H9 (cell line): ENCODE results near the gene CA9. TPM values are rescaled to one million over a fixed set of nuclear protein-coding genes. Genes with fewer than 3 reads are reported as not detected.

Experiments
- DNase-seq: peaks from one replicate; pipeline ENCODE4 v3.0.0-alpha.2; 2017
- H2AFZ ChIP-seq: one replicate; pipeline ENCODE4 v1.6.1; 2013; ENCODE audit warnings: mild to moderate bottlenecking, low read length, control low read depth, moderate library complexity
- H2AK5ac ChIP-seq: 2 replicates; pipeline ENCODE4 v1.6.1; 2013; ENCODE audit warnings: low read length, control low read depth, mixed read lengths; ENCODE audit not compliant: insufficient read length
- H2BK120ac ChIP-seq: one replicate; pipeline ENCODE4 v1.6.1; 2013; ENCODE audit warnings: low read depth, mild to moderate bottlenecking, low read length, control low read depth, inconsistent platforms; ENCODE audit not compliant: poor library complexity, severe bottlenecking
- H2BK12ac ChIP-seq: 2 replicates; pipeline ENCODE4 v1.6.1; 2013; ENCODE audit warnings: low read length, control low read depth, mixed read lengths, low read depth; ENCODE audit not compliant: insufficient read length
- H2BK15ac ChIP-seq: 2 replicates; pipeline ENCODE4 v1.6.1; 2013; ENCODE audit warnings: low read depth, low read length, control low read depth
- H2BK20ac ChIP-seq: one replicate; pipeline ENCODE4 v1.6.1; 2013; ENCODE audit warnings: low read depth, mild to moderate bottlenecking, low read length, control low read depth, inconsistent platforms; ENCODE audit not compliant: poor library complexity, severe bottlenecking
- H2BK5ac ChIP-seq: 2 replicates; pipeline ENCODE4 v1.6.1; 2013; ENCODE audit warnings: low read length, control low read depth, mixed read lengths; ENCODE audit not compliant: insufficient read length
- H3K14ac ChIP-seq: 2 replicates; pipeline ENCODE4 v1.6.1; 2013; ENCODE audit warnings: low read length, control low read depth; ENCODE audit not compliant: insufficient read depth
- H3K18ac ChIP-seq: 2 replicates; pipeline ENCODE4 v1.6.1; 2013; ENCODE audit warnings: low read depth, mild to moderate bottlenecking, mixed read lengths, low read length, control low read depth; ENCODE audit not compliant: insufficient read length
- H3K23ac ChIP-seq: 2 replicates; pipeline ENCODE4 v1.6.1; 2013; ENCODE audit warnings: low read length, control low read depth, mixed read lengths, low read depth; ENCODE audit not compliant: insufficient read length
- H3K23me2 ChIP-seq: 2 replicates; pipeline ENCODE4 v1.6.1; 2013; ENCODE audit warnings: low read depth, mild to moderate bottlenecking, mixed read lengths, low read length, control low read depth; ENCODE audit not compliant: insufficient read length, poor library complexity, severe bottlenecking
- H3K27ac ChIP-seq: 2 replicates; pipeline ENCODE4 v1.5.1; 2013; ENCODE audit warnings: low read length, control low read depth, mixed read lengths, low read depth; ENCODE audit not compliant: insufficient read length
- H3K27me3 ChIP-seq: 2 replicates; pipeline ENCODE4 v1.6.1; 2013; ENCODE audit warnings: low read length, control low read depth, inconsistent platforms; ENCODE audit not compliant: insufficient read depth
- H3K4ac ChIP-seq: 2 replicates; pipeline ENCODE4 v1.6.1; 2013; ENCODE audit warnings: low read depth, mild to moderate bottlenecking, control low read depth, inconsistent platforms, low read length, moderate library complexity
- H3K4me1 ChIP-seq: 2 replicates; pipeline ENCODE4 v1.6.1; 2013; ENCODE audit warnings: low read length, control low read depth, inconsistent platforms; ENCODE audit not compliant: insufficient read depth
- H3K4me2 ChIP-seq: 2 replicates; pipeline ENCODE4 v1.6.1; 2013; ENCODE audit warnings: low read length, control low read depth, mixed read lengths; ENCODE audit not compliant: insufficient read length, insufficient read depth
- H3K56ac ChIP-seq: 2 replicates; pipeline ENCODE4 v1.6.1; 2013; ENCODE audit warnings: low read depth, mild to moderate bottlenecking, mixed read lengths, low read length, control low read depth; ENCODE audit not compliant: insufficient read length
- H3K79me1 ChIP-seq: 2 replicates; pipeline ENCODE4 v1.6.1; 2013; ENCODE audit warnings: low read depth, mild to moderate bottlenecking, moderate library complexity, low read length, control low read depth, inconsistent platforms; ENCODE audit not compliant: insufficient read depth, poor library complexity, severe bottlenecking
- H3K79me2 ChIP-seq: 2 replicates; pipeline ENCODE4 v1.6.1; 2013; ENCODE audit warnings: low read length, control low read depth, inconsistent platforms; ENCODE audit not compliant: insufficient read depth
- H3K9ac ChIP-seq: 2 replicates; pipeline ENCODE4 v1.6.1; 2013; ENCODE audit warnings: low read length, control low read depth, mixed read lengths; ENCODE audit not compliant: insufficient read length; ENCODE audit errors: extremely low read depth
- H3K9me3 ChIP-seq: one replicate; pipeline ENCODE4 v1.6.1; 2013; ENCODE audit warnings: low read depth, low read length, inconsistent platforms; ENCODE audit not compliant: control insufficient read depth
- H3T11ph ChIP-seq: one replicate; pipeline ENCODE4 v1.6.1; 2013; ENCODE audit warnings: mild to moderate bottlenecking, low read length, control low read depth, inconsistent platforms
- H4K20me1 ChIP-seq: one replicate; pipeline ENCODE4 v1.6.1; 2013; ENCODE audit not compliant: control insufficient read depth, insufficient read length, insufficient read depth
- H4K5ac ChIP-seq: 2 replicates; pipeline ENCODE4 v1.6.1; 2013; ENCODE audit warnings: low read depth, mild to moderate bottlenecking, mixed read lengths, low read length, control low read depth; ENCODE audit not compliant: insufficient read length
- H4K8ac ChIP-seq: replicated peaks from 2 replicates; pipeline ENCODE4 v1.6.1; 2013; ENCODE audit warnings: low read length, control low read depth, mixed read lengths, low read depth; ENCODE audit not compliant: insufficient read length
- H4K91ac ChIP-seq: 2 replicates; pipeline ENCODE4 v1.6.1; 2013; ENCODE audit warnings: low read depth, mild to moderate bottlenecking, moderate library complexity, mixed read lengths, low read length, control low read depth; ENCODE audit not compliant: insufficient read length
- H3K27ac Mint-ChIP-seq, 3 experiments: 2 replicates in 2 of 3; 3 replicates in 1 of 3; pipeline ENCODE4 v1.8.0; 2020 to 2021; ENCODE audit warnings: mixed read lengths in 3 of 3, mild to moderate bottlenecking in 1 of 3, moderate library complexity in 1 of 3
- H3K27me3 Mint-ChIP-seq: 2 replicates; pipeline ENCODE4 v1.8.0; 2021; ENCODE audit warnings: low read depth, mild to moderate bottlenecking, moderate library complexity, mixed read lengths
- H3K36me3 Mint-ChIP-seq, 3 experiments: 2 replicates in 2 of 3; 3 replicates in 1 of 3; pipeline ENCODE4 v1.8.0; 2020 to 2021; ENCODE audit warnings: low read depth in 3 of 3, mixed read lengths in 3 of 3; ENCODE audit not compliant: insufficient read depth in 1 of 3
- H3K4me1 Mint-ChIP-seq, 2 experiments: 2 replicates each; pipeline ENCODE4 v1.8.0; 2020; ENCODE audit warnings: mixed read lengths in 2 of 2
- H3K4me3 Mint-ChIP-seq, 2 experiments: 2 replicates in 1 of 2; 3 replicates in 1 of 2; pipeline ENCODE4 v1.8.0; 2020 to 2021; ENCODE audit warnings: mild to moderate bottlenecking in 2 of 2, mixed read lengths in 2 of 2, moderate library complexity in 1 of 2
- H3K9me3 Mint-ChIP-seq, 2 experiments: 2 replicates in 1 of 2; 3 replicates in 1 of 2; pipeline ENCODE4 v1.8.0; 2020; ENCODE audit warnings: mild to moderate bottlenecking in 2 of 2, mixed read lengths in 2 of 2, moderate library complexity in 1 of 2
- CTCF ChIP-seq: fragments of 200-600 bp; sonication (generic); conservative IDR thresholded peaks from 3 replicates; pipeline ENCODE4 v1.8.0; 2021; ENCODE audit warnings: antibody characterized with exemption, mild to moderate bottlenecking
- WGBS: extraction: QIAGEN DNeasy Blood & Tissue Kit; methylation state at CpG from one replicate; pipeline ENCODE4 v1.1.7; 2013; ENCODE audit warnings: missing lambda C conversion rate, low lambda C conversion rate, mixed read lengths; ENCODE audit not compliant: insufficient read length; ENCODE audit errors: extremely low coverage; 5-methylcytosine and 5-hydroxymethylcytosine counted together
- total RNA-seq: library from RNA; stranded (reverse); gene quantifications from 2 replicates; pipeline ENCODE4 v1.2.1, GENCODE V29; 2021

The CA9 gene
- total RNA-seq, 1 experiment from 2014 or later, result 0.94 TPM

DNA sequence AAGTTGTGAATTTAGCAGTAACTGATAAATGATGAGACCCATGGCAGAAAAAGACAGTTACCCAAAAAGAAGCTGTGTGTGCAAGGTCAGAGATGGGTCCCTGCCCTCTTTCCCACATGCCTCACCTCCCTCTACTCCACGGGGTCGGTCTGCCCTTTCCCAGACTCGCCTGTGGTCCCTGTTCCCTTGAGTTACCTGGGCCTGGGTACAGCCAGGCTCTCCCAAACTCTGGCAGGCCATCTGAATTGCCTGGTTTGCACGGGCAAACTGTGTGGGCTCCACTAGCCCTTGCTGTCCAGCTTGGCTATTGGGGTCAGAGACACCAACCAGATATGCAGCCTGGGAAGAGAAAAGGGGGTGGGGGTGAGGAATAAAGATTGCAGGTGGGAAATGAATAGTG, 34.4 kb downstream of the CA9 start:
- Histone ChIP-seq H2BK5ac (no peak overlapping the region), H3K14ac (no peak overlapping the region), H3K4me2 (no peak overlapping the region), H3K4me1 (no peaks in the 10 kb centered on the region), H3K23me2 (no peaks in the 10 kb centered on the region), H3K27me3 (no peaks in the 10 kb centered on the region), H4K5ac (no peak overlapping the region), H3K79me1 (no peaks in the 10 kb centered on the region), H4K20me1 (no peaks in the 10 kb centered on the region), H3K27ac (no peak overlapping the region), H2BK20ac (no peak overlapping the region), H2BK120ac (no peak overlapping the region), H2AK5ac (no peak overlapping the region), H2AFZ (no peak overlapping the region), H3K4ac (no peak overlapping the region), H3K18ac (no peak overlapping the region), H3K9me3 (no peaks in the 10 kb centered on the region), H3K23ac (no peak overlapping the region), H2BK15ac (no peak overlapping the region), H3K9ac (no peak overlapping the region), H3K79me2 (no peaks in the 10 kb centered on the region), H4K8ac (no peak overlapping the region), H4K91ac (no peak overlapping the region), H3T11ph (no peak overlapping the region), H2BK12ac (no peak overlapping the region), H3K56ac (no peak overlapping the region)
- no peak for TF ChIP-seq CTCF
- Mint-ChIP-seq H3K9me3 (no peaks in the 10 kb centered on the region), H3K4me3 (no peak overlapping the region), H3K36me3 (peaks cover 30 to 84% (median 58%) of the 10 kb centered on the region in 3 experiments), H3K27me3 (no peaks in the 10 kb centered on the region), H3K4me1 (no peaks in the 10 kb centered on the region), H3K27ac (peak overlapping the region in 1 of 3 experiments; percentile 73; a peak in 2 of 7 replicates)
- no peak for DNase-seq
- WGBS, result no CpG with 5 or more reads among the region's 4 CpGs
